HEK293 (cell line): ENCODE measurements around the gene IL12RB1.

Experiments
- CTCF ChIA-PET: fragments of 350-600 bp; formaldehyde crosslinking; extraction: SDS; loops from one replicate; lab custom pipeline; 2021; ENCODE audit warnings: antibody characterized with exemption; lab: Yijun Ruan, JAX
- POLR2A ChIA-PET: fragments of 300-600 bp; formaldehyde crosslinking; extraction: SDS; loops from one replicate; lab custom pipeline; 2020; ENCODE audit warnings: antibody characterized with exemption, inconsistent platforms; lab: Yijun Ruan, JAX
- H3K27ac ChIP-seq: fragments of 200-500 bp; sonication (Bioruptor generic); 2 replicates; pipeline ENCODE4 v1.5.1; 2014; ENCODE audit warnings: low read depth, low read length, control low read depth, inconsistent platforms; ENCODE audit errors: extremely low read depth
- H3K36me3 ChIP-seq, 2 experiments: fragments of 200-500 bp in 1 of 2; sonication (Bioruptor generic) in 1 of 2; 1 replicate in 1 of 2; 2 replicates in 1 of 2; pipeline ENCODE4 v1.5.1; 2014 to 2017; ENCODE audit warnings: inconsistent platforms in 2 of 2, low read length in 2 of 2; ENCODE audit not compliant: control insufficient read depth in 2 of 2, insufficient read depth in 1 of 2
- H3K4me1 ChIP-seq: fragments of 200-500 bp; sonication (Bioruptor generic); 2 replicates; pipeline ENCODE4 v1.5.1; 2014; ENCODE audit warnings: mild to moderate bottlenecking, low read length, inconsistent platforms; ENCODE audit not compliant: control insufficient read depth, insufficient read depth
- H3K4me3 ChIP-seq: 2 replicates; pipeline ENCODE4 v1.5.1; 2011; ENCODE audit warnings: low read depth, mild to moderate bottlenecking, control low read depth, low read length, moderate library complexity
- H3K9me3 ChIP-seq: fragments of 200-500 bp; sonication (Bioruptor generic); 2 replicates; pipeline ENCODE4 v1.5.1; 2014; ENCODE audit warnings: low read depth, low read length, inconsistent platforms; ENCODE audit not compliant: control insufficient read depth, insufficient read depth
- BCL11A ChIP-seq: fragments of 450-650 bp; formaldehyde crosslinking; IDR thresholded peaks from 2 replicates; pipeline ENCODE4 v1.5.1; 2016; ENCODE audit warnings: low read depth, missing biosample characterization, missing genetic modification characterization
- EGR2 ChIP-seq: fragments of 450-650 bp; formaldehyde crosslinking; IDR thresholded peaks from 2 replicates; pipeline ENCODE4 v1.5.1; 2016; ENCODE audit warnings: low read depth, missing biosample characterization, missing genetic modification characterization
- KLF7 ChIP-seq: fragments of 450-650 bp; formaldehyde crosslinking; IDR thresholded peaks from 2 replicates; pipeline ENCODE4 v1.5.1; 2016; ENCODE audit warnings: missing biosample characterization, missing genetic modification characterization, borderline replicate concordance
- MEIS1 ChIP-seq: sonication (generic); formaldehyde crosslinking; IDR thresholded peaks from 2 replicates; pipeline ENCODE4 v1.8.1; 2022; ENCODE audit warnings: missing genetic modification reagents, mild to moderate bottlenecking, borderline replicate concordance
- ZBTB49 ChIP-seq: fragments of 450-650 bp; formaldehyde crosslinking; IDR thresholded peaks from 2 replicates; pipeline ENCODE4 v1.5.1; 2016; ENCODE audit warnings: missing biosample characterization, missing genetic modification characterization, low read depth
- ZFHX2 ChIP-seq: fragments of 450-650 bp; formaldehyde crosslinking; conservative IDR thresholded peaks from 2 replicates; pipeline ENCODE4 v1.5.1; 2016; ENCODE audit warnings: missing biosample characterization, missing genetic modification characterization
- ZNF184 ChIP-seq: fragments of 450-650 bp; IDR thresholded peaks from 2 replicates; pipeline ENCODE4 v1.5.1; 2018; ENCODE audit warnings: missing biosample characterization, mild to moderate bottlenecking, missing genetic modification characterization
- ZNF221 ChIP-seq: fragments of 450-650 bp; formaldehyde crosslinking; IDR thresholded peaks from 2 replicates; pipeline ENCODE4 v1.5.1; 2017; ENCODE audit warnings: missing biosample characterization, missing genetic modification characterization, borderline replicate concordance
- ZNF530 ChIP-seq: fragments of 450-650 bp; formaldehyde crosslinking; IDR thresholded peaks from 2 replicates; pipeline ENCODE4 v1.5.1; 2016; ENCODE audit warnings: low read depth, missing biosample characterization, missing genetic modification characterization
- ZNF561 ChIP-seq: fragments of 450-650 bp; IDR thresholded peaks from 2 replicates; pipeline ENCODE4 v1.5.1; 2018; ENCODE audit warnings: missing biosample characterization, missing genetic modification characterization, borderline replicate concordance
- ZNF621 ChIP-seq: fragments of 450-650 bp; formaldehyde crosslinking; IDR thresholded peaks from 2 replicates; pipeline ENCODE4 v1.5.1; 2017; ENCODE audit warnings: missing biosample characterization, missing genetic modification characterization
- ZNF623 ChIP-seq: fragments of 450-650 bp; formaldehyde crosslinking; IDR thresholded peaks from 2 replicates; pipeline ENCODE4 v1.5.1; 2016; ENCODE audit warnings: missing biosample characterization, missing genetic modification characterization
- ZNF645 ChIP-seq: fragments of 450-650 bp; formaldehyde crosslinking; IDR thresholded peaks from 2 replicates; pipeline ENCODE4; 2016; ENCODE audit warnings: missing biosample characterization, missing genetic modification characterization
- ZNF701 ChIP-seq: fragments of 450-650 bp; formaldehyde crosslinking; IDR thresholded peaks from 2 replicates; pipeline ENCODE4 v1.5.1; 2016; ENCODE audit warnings: missing biosample characterization, missing genetic modification characterization
- TF ChIP-seq, protein P1 (sequence below): fragments of 450-650 bp; formaldehyde crosslinking; IDR thresholded peaks from 2 replicates; pipeline ENCODE4 v1.5.1; 2016; ENCODE audit warnings: missing biosample characterization, missing genetic modification characterization
- TF ChIP-seq, protein P2 (sequence below): fragments of 450-650 bp; formaldehyde crosslinking; IDR thresholded peaks from 2 replicates; pipeline ENCODE4 v1.5.1; 2017; ENCODE audit warnings: missing biosample characterization, missing genetic modification characterization
- TF ChIP-seq, protein P3 (sequence below): fragments of 450-650 bp; formaldehyde crosslinking; IDR thresholded peaks from 2 replicates; pipeline ENCODE4 v1.5.1; 2016; ENCODE audit warnings: missing biosample characterization, missing genetic modification characterization, borderline replicate concordance
- TF ChIP-seq, protein P4 (sequence below): fragments of 450-650 bp; formaldehyde crosslinking; IDR thresholded peaks from 2 replicates; pipeline ENCODE4 v1.5.1; 2016; ENCODE audit warnings: missing biosample characterization, missing genetic modification characterization

The IL12RB1 gene

GRCh38 chr19:18021121-18021755, 65.5 kb downstream of the IL12RB1 start (continued):
- TF ChIP-seq, protein P1, sequence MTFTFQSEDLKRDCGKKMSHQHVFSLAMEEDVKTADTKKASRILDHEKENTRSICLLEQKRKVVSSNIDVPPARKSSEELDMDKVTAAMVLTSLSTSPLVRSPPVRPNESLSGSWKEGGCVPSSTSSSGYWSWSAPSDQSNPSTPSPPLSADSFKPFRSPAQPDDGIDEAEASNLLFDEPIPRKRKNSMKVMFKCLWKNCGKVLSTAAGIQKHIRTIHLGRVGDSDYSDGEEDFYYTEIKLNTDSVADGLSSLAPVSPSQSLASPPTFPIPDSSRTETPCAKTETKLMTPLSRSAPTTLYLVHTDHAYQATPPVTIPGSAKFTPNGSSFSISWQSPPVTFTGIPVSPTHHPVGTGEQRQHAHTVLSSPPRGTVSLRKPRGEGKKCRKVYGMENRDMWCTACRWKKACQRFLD (tag by site-specific recombination): no peak
- no peak for TF ChIP-seq ZBTB49 (tag by site-specific recombination)
- no peak for TF ChIP-seq ZNF701 (tag by site-specific recombination)
- TF ChIP-seq KLF7 (tag by site-specific recombination): no peak
- no peak for TF ChIP-seq MEIS1 (CRISPR knock-in tag)
- no peak for TF ChIP-seq ZNF184 (tag by site-specific recombination)
- TF ChIP-seq, protein P2, sequence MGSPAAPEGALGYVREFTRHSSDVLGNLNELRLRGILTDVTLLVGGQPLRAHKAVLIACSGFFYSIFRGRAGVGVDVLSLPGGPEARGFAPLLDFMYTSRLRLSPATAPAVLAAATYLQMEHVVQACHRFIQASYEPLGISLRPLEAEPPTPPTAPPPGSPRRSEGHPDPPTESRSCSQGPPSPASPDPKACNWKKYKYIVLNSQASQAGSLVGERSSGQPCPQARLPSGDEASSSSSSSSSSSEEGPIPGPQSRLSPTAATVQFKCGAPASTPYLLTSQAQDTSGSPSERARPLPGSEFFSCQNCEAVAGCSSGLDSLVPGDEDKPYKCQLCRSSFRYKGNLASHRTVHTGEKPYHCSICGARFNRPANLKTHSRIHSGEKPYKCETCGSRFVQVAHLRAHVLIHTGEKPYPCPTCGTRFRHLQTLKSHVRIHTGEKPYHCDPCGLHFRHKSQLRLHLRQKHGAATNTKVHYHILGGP (tag by site-specific recombination): no peak
- TF ChIP-seq, protein P3, sequence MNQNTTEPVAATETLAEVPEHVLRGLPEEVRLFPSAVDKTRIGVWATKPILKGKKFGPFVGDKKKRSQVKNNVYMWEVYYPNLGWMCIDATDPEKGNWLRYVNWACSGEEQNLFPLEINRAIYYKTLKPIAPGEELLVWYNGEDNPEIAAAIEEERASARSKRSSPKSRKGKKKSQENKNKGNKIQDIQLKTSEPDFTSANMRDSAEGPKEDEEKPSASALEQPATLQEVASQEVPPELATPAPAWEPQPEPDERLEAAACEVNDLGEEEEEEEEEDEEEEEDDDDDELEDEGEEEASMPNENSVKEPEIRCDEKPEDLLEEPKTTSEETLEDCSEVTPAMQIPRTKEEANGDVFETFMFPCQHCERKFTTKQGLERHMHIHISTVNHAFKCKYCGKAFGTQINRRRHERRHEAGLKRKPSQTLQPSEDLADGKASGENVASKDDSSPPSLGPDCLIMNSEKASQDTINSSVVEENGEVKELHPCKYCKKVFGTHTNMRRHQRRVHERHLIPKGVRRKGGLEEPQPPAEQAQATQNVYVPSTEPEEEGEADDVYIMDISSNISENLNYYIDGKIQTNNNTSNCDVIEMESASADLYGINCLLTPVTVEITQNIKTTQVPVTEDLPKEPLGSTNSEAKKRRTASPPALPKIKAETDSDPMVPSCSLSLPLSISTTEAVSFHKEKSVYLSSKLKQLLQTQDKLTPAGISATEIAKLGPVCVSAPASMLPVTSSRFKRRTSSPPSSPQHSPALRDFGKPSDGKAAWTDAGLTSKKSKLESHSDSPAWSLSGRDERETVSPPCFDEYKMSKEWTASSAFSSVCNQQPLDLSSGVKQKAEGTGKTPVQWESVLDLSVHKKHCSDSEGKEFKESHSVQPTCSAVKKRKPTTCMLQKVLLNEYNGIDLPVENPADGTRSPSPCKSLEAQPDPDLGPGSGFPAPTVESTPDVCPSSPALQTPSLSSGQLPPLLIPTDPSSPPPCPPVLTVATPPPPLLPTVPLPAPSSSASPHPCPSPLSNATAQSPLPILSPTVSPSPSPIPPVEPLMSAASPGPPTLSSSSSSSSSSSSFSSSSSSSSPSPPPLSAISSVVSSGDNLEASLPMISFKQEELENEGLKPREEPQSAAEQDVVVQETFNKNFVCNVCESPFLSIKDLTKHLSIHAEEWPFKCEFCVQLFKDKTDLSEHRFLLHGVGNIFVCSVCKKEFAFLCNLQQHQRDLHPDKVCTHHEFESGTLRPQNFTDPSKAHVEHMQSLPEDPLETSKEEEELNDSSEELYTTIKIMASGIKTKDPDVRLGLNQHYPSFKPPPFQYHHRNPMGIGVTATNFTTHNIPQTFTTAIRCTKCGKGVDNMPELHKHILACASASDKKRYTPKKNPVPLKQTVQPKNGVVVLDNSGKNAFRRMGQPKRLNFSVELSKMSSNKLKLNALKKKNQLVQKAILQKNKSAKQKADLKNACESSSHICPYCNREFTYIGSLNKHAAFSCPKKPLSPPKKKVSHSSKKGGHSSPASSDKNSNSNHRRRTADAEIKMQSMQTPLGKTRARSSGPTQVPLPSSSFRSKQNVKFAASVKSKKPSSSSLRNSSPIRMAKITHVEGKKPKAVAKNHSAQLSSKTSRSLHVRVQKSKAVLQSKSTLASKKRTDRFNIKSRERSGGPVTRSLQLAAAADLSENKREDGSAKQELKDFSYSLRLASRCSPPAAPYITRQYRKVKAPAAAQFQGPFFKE (tag by site-specific recombination): no peak
- TF ChIP-seq BCL11A: no peak
- TF ChIP-seq, all 188 proteins: peak for 2

DNA sequence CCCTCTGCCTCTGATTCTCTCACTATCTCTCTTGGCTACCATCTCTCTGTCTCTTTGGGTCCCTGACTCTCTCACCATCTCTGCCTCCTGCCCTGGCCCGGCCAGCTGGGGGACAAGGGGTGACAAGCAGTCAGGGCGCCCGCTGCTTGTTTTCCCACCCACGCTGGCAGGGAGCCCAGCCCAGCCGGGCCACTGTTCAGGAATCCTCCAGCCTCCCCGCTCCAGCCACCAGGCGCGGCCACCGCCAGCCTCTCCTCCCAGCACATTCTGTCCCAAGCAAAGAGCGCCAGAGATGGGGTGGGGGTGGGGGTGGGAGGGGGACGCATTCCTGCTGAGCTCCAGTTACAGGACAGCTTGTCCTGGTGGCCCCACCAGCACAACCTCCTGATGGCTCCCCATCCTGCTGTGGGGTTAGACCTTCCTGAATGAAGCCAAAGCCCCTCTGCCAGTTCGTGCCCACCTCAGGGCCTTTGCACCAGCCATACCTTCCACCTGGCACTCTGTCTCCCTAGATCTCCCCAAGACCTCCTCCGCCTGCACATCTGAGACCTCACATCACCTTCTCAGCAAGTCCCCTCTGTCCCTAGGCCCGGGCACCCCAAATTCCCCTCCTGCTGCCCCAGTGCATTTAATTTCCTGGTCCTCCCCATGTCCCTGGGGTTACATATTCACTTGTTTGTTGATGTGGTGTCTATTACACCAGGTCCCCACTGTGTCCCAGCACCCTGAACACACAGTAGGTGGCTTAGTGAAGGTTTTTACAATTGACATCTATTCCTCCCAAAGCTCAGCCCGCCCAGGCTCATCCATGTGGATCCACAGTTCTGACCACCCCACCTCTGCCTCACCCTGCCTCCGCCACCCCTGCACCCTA, 66.3 kb downstream of the IL12RB1 start:
- no peak overlapping the region for H3K4me3 ChIP-seq
- CTCF ChIA-PET: interaction anchor here (0.6 kb wide), 1 partner anchor 13 kb away, joined by 3 read pairs; no protein-coding TSS in a partner anchor
- TF ChIP-seq ZNF645 (tag by site-specific recombination) (no peak), ZFHX2 (tag by site-specific recombination) (peak; percentile 51), EGR2 (peak; percentile 30; the same call in 1 of the 2 replicates), ZNF621 (tag by site-specific recombination) (no peak), ZNF561 (tag by site-specific recombination) (no peak), ZNF221 (tag by site-specific recombination) (no peak), ZNF530 (tag by site-specific recombination) (no peak), ZNF623 (tag by site-specific recombination) (peak; percentile 97)
- TF ChIP-seq, protein P4, sequence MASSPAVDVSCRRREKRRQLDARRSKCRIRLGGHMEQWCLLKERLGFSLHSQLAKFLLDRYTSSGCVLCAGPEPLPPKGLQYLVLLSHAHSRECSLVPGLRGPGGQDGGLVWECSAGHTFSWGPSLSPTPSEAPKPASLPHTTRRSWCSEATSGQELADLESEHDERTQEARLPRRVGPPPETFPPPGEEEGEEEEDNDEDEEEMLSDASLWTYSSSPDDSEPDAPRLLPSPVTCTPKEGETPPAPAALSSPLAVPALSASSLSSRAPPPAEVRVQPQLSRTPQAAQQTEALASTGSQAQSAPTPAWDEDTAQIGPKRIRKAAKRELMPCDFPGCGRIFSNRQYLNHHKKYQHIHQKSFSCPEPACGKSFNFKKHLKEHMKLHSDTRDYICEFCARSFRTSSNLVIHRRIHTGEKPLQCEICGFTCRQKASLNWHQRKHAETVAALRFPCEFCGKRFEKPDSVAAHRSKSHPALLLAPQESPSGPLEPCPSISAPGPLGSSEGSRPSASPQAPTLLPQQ (tag by site-specific recombination): no peak
- H3K9me3 ChIP-seq: no peaks in the 10 kb centered on the region
- H3K4me1 ChIP-seq: no peaks in the 10 kb centered on the region
- no peaks in the 10 kb centered on the region for H3K36me3 ChIP-seq
- POLR2A ChIA-PET: no interaction called here
- no peak overlapping the region for H3K27ac ChIP-seq
